Astrocyte (in vitro differentiated cells and primary cell): Measurements from ENCODE around the gene BLVRB. TPM values are rescaled to one million over a fixed set of nuclear protein-coding genes. Genes with fewer than 3 reads are reported as not detected.
A peak's percentile ranks its signal among the peaks of the same experiment; 100 is the strongest.
"Not testable (repeated sequence)": the region's sequence is repeated elsewhere in the genome, so short reads cannot be mapped to it uniquely, and the experiment has no call there.

Source experiments
- DNase-seq: peaks from one replicate; pipeline ENCODE4 v3.0.0-alpha.2; 2010; ENCODE audit warnings: low read depth
- FAIRE-seq: peaks from 2 replicates; lab custom pipeline; 2011; peaks lifted over from hg19 to GRCh38; lab: Jason Lieb, UNC
- H2AFZ ChIP-seq: 2 replicates; pipeline ENCODE4 v1.6.0; 2012; ENCODE audit warnings: low read depth, low read length, inconsistent platforms
- H3K27ac ChIP-seq: 2 replicates; pipeline ENCODE4 v1.5.1; 2011; ENCODE audit warnings: low read depth, low read length, inconsistent platforms
- H3K27me3 ChIP-seq: 2 replicates; pipeline ENCODE4 v1.6.0; 2011; ENCODE audit warnings: low read length, inconsistent platforms; ENCODE audit not compliant: insufficient read depth
- H3K36me3 ChIP-seq: 2 replicates; pipeline ENCODE4 v1.5.1; 2011; ENCODE audit warnings: low read length, inconsistent platforms; ENCODE audit not compliant: insufficient read depth
- H3K4me1 ChIP-seq: 2 replicates; pipeline ENCODE4 v1.5.1; 2011; ENCODE audit warnings: low read length, inconsistent platforms; ENCODE audit not compliant: insufficient read depth
- H3K4me2 ChIP-seq: 2 replicates; pipeline ENCODE4 v1.6.0; 2012; ENCODE audit warnings: low read length, inconsistent platforms
- H3K4me3 ChIP-seq: 2 replicates; pipeline ENCODE4 v1.5.1; 2011; ENCODE audit warnings: low read depth, mild to moderate bottlenecking, low read length, inconsistent platforms; ENCODE audit not compliant: insufficient read depth
- H3K79me2 ChIP-seq: 2 replicates; pipeline ENCODE4 v1.6.0; 2012; ENCODE audit warnings: mild to moderate bottlenecking, low read length, inconsistent platforms; ENCODE audit not compliant: insufficient read depth
- H3K9ac ChIP-seq: 2 replicates; pipeline ENCODE4 v1.6.0; 2012; ENCODE audit warnings: mild to moderate bottlenecking, low read length, inconsistent platforms
- H3K9me3 ChIP-seq: 2 replicates; pipeline ENCODE4 v1.5.1; 2012; ENCODE audit warnings: low read depth, mild to moderate bottlenecking, low read length, inconsistent platforms; ENCODE audit not compliant: insufficient read depth
- H4K20me1 ChIP-seq: 2 replicates; pipeline ENCODE4 v1.6.0; 2012; ENCODE audit warnings: low read length, inconsistent platforms; ENCODE audit not compliant: insufficient read depth
- H3K27ac Mint-ChIP-seq: one replicate; pipeline ENCODE4 v1.8.0; 2021; ENCODE audit warnings: mild to moderate bottlenecking, mixed read lengths; ENCODE audit not compliant: unreplicated experiment
- H3K27me3 Mint-ChIP-seq: one replicate; pipeline ENCODE4 v1.8.0; 2021; ENCODE audit warnings: low read depth, mixed read lengths; ENCODE audit not compliant: unreplicated experiment
- H3K36me3 Mint-ChIP-seq: one replicate; pipeline ENCODE4 v1.8.0; 2021; ENCODE audit warnings: low read depth, mixed read lengths; ENCODE audit not compliant: unreplicated experiment
- H3K4me1 Mint-ChIP-seq: one replicate; pipeline ENCODE4 v1.8.0; 2021; ENCODE audit warnings: low read depth, mixed read lengths; ENCODE audit not compliant: unreplicated experiment
- H3K4me3 Mint-ChIP-seq: one replicate; pipeline ENCODE4 v1.8.0; 2021; ENCODE audit warnings: mild to moderate bottlenecking, moderate library complexity, mixed read lengths; ENCODE audit not compliant: unreplicated experiment
- H3K9me3 Mint-ChIP-seq: one replicate; pipeline ENCODE4 v1.8.0; 2021; ENCODE audit warnings: mild to moderate bottlenecking, mixed read lengths; ENCODE audit not compliant: unreplicated experiment
- CTCF ChIP-seq: IDR thresholded peaks from 2 replicates; pipeline ENCODE4 v1.5.1; 2011; ENCODE audit warnings: low read depth, mild to moderate bottlenecking, inconsistent platforms, low read length, moderate library complexity; ENCODE audit not compliant: insufficient read depth
- EZH2 ChIP-seq: IDR thresholded peaks from 2 replicates; pipeline ENCODE4 v1.6.1; 2012; ENCODE audit warnings: mild to moderate bottlenecking, low read length, inconsistent platforms; ENCODE audit not compliant: insufficient read depth
- total RNA-seq: library from RNA; stranded (reverse); gene quantifications from 2 replicates; pipeline ENCODE4 v1.2.1, GENCODE V29; 2021

Gene BLVRB
- total RNA-seq, 1 donor from 2014 or later, result 27.1 TPM

GRCh38 chr19:40465025-40465556 lies 454 bp downstream of the BLVRB start:
- no peaks in the 10 kb centered on the region for H3K36me3 ChIP-seq
- H3K9me3 ChIP-seq, result no peaks in the 10 kb centered on the region
- peak overlapping the region; percentile 91 for H3K27ac Mint-ChIP-seq
- H3K4me1 ChIP-seq, result peaks cover 23% of the 10 kb centered on the region
- peaks cover 16% of the 10 kb centered on the region for H3K4me1 Mint-ChIP-seq
- H4K20me1 ChIP-seq, result no peaks in the 10 kb centered on the region
- peaks cover 25% of the 10 kb centered on the region for H3K27me3 Mint-ChIP-seq
- FAIRE-seq (no peak), DNase-seq (peak; percentile 82)
- H3K4me2 ChIP-seq, result peak overlapping the region; percentile 88
- H3K27ac ChIP-seq, result peak overlapping the region; percentile 46
- no peak for TF ChIP-seq EZH2
- no peak for TF ChIP-seq CTCF
- peak overlapping the region; percentile 54 for H3K4me3 ChIP-seq
- H3K4me3 Mint-ChIP-seq, result peak overlapping the region; percentile 91
- H3K9me3 Mint-ChIP-seq, result no peaks in the 10 kb centered on the region
- peak overlapping the region; percentile 82 for H2AFZ ChIP-seq
- no peaks in the 10 kb centered on the region for H3K79me2 ChIP-seq
- H3K27me3 ChIP-seq, result peaks cover 5% of the 10 kb centered on the region
- H3K36me3 Mint-ChIP-seq, result no peaks in the 10 kb centered on the region
- H3K9ac ChIP-seq, result peak overlapping the region; percentile 79

GRCh38 chr19:40464059-40465024 lies 1.2 kb downstream of the BLVRB start:
- Histone ChIP-seq H3K9ac (peak overlapping the region; percentile 79), H3K4me1 (peaks cover 23% of the 10 kb centered on the region), H2AFZ (peak overlapping the region; percentile 43), H3K4me2 (peak overlapping the region; percentile 88), H3K79me2 (no peaks in the 10 kb centered on the region), H3K36me3 (no peaks in the 10 kb centered on the region), H3K27me3 (peaks cover 5% of the 10 kb centered on the region), H3K9me3 (no peaks in the 10 kb centered on the region), H3K27ac (peak overlapping the region; percentile 28), H4K20me1 (no peaks in the 10 kb centered on the region), H3K4me3 (peak overlapping the region; percentile 54)
- H3K36me3 Mint-ChIP-seq, result no peaks in the 10 kb centered on the region
- H3K27me3 Mint-ChIP-seq, result peaks cover 25% of the 10 kb centered on the region
- H3K4me3 Mint-ChIP-seq, result peak overlapping the region; percentile 91
- TF ChIP-seq EZH2 (no peak), CTCF (peak; percentile 81)
- FAIRE-seq (no peak), DNase-seq (peak; percentile 78)
- peak overlapping the region; percentile 91 for H3K27ac Mint-ChIP-seq
- no peaks in the 10 kb centered on the region for H3K9me3 Mint-ChIP-seq
- H3K4me1 Mint-ChIP-seq, result peaks cover 16% of the 10 kb centered on the region

GRCh38 chr19:40463587-40464037 lies 1.9 kb downstream of the BLVRB start:
- not testable (repeated sequence) for H3K9ac ChIP-seq, H3K4me2 ChIP-seq, H3K9me3 ChIP-seq, H3K9me3 Mint-ChIP-seq, H3K36me3 ChIP-seq, H3K27ac Mint-ChIP-seq, DNase-seq, H3K4me3 ChIP-seq, H3K27me3 ChIP-seq, H2AFZ ChIP-seq, H3K27ac ChIP-seq, H3K79me2 ChIP-seq, H3K36me3 Mint-ChIP-seq, H4K20me1 ChIP-seq, H3K4me3 Mint-ChIP-seq, FAIRE-seq
- peaks cover 23% of the 10 kb centered on the region for H3K4me1 ChIP-seq
- Mint-ChIP-seq H3K4me1 (peaks cover 16% of the 10 kb centered on the region), H3K27me3 (peaks cover 20% of the 10 kb centered on the region)
